Astrocyte of the hippocampus (primary cell): ENCODE results near the gene ZNF678.
"Not testable (repeated sequence)": the region's sequence is repeated elsewhere in the genome, so short reads cannot be mapped to it uniquely, and the experiment has no call there.

Experiments used
- DNase-seq: peaks from one replicate; pipeline ENCODE4 v3.0.0; 2011; ENCODE audit warnings: low read depth, low spot score

The ZNF678 gene

GRCh38 chr1:227551881-227552280, 11.5 kb upstream of the ZNF678 start:
- DNase-seq: not testable (repeated sequence)

GRCh38 chr1:227556288-227556687, 7.1 kb upstream of the ZNF678 start:
- no peak for DNase-seq

GRCh38 chr1:227557962-227558725, 5.2 kb upstream of the ZNF678 start:
- no peak for DNase-seq

- no peak for DNase-seq
These were observed 4.6 kb upstream of the ZNF678 start for GRCh38 chr1:227558732-227559262.

GRCh38 chr1:227559499-227559898, 3.9 kb upstream of the ZNF678 start:
- DNase-seq: no peak

DNA sequence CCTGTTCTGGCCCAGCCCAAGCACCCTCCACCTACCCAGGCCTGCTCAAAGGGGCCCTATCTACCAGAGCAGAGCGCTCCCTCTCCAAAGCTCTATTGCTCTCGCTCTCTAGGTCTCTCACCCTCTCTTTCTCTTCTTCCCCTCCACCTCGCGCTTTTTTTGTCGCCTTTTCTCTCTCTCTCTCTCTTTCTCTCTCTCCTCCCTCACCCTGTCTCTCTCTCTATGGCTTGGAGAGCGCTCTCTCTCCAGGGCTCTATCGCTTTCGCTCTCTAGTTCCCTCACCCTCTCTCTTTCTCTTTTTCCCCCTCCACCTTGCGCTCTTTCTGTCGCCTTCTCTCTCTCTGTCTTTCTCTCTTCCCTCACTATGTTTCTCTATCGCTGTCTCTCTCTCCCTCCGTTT, 3.4 kb upstream of the ZNF678 start:
- DNase-seq: no peak

DNA sequence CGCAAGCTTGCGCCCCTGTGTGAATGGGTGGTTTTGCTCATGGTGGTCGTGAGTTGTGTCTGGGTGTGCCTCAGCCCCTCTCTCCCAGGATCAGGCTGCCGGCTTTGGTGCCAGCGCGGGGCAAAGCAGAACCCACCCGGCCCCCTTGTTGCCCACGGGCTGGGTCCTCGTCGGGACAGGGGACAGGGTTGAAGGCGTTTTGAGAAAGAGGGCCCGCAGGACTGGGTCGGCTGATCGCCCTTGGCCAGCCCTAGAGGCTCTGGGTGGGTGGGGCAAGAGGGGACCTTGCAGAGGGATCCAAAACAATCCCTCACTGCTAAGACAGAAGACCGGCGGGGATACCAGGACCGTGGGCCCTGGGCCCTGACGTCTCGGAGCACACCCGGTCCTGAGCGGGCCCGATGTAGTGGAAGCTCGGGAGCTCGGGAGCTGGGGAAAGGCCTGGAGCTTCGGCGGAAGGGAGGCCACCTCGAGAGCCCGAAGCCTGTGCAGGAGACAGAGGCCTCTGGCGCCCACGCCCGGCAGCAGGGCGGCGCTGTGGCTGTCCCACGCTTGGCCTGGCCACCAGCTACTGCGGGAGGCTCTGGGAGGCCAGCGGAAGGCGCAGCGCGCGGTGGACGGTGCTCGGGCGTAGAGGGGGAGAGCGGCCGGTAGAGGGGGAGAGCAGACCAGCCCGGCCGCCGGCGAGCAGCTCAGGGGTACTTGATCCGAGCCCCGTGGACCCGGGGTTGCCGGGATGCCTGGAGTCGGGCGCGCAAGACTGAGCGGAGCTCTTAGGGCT, 2.8 kb upstream of the ZNF678 start:
- no peak for DNase-seq

- DNase-seq: no peak
These were observed 2.0 kb upstream of the ZNF678 start for GRCh38 chr1:227561241-227561907.

DNA sequence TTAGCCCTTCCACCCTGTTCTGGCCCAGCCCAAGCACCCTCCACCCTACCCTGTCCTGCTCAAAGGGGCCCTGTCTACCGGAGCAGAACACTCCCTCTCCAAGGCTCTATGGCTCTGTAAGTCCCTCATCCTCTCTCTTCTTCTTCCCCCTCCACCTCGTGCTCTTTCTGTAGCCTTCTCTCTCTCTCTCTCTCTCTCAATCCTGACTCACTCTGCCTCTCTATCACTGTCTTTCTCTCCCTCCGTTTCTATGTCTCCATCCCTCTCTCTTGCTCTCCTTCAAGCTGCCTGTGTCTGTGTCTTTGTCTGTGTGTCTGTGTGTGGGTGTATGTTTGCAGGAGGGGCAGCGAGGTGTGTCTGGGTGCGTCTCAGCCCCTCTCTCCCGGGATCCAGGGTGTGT, 1.3 kb upstream of the ZNF678 start:
- DNase-seq: no peak

- no peak for DNase-seq
These were observed 428 bp upstream of the ZNF678 start for GRCh38 chr1:227562933-227563323.

GRCh38 chr1:227567256-227567655, 3.9 kb downstream of the ZNF678 start:
- no peak for DNase-seq

DNA sequence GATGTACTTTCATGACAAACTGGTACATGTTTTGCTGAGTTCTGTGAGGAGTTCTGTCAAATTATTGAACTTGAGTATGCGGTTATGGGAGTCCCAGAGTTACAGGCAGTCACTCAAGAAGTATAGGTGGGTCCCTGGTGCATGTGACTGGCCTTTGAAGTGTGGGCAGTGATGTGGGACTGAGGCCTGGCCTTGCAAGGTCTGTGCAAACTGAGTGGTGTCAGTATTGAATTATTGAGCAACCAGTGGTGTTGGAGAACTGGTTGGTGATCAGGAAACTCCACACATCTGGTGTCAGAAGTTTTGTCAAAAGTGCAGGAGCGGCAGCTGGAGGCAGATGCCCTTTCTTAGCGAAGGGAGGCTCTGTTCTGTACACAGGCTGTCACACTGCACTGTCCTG, 5.2 kb downstream of the ZNF678 start:
- no peak for DNase-seq

DNA sequence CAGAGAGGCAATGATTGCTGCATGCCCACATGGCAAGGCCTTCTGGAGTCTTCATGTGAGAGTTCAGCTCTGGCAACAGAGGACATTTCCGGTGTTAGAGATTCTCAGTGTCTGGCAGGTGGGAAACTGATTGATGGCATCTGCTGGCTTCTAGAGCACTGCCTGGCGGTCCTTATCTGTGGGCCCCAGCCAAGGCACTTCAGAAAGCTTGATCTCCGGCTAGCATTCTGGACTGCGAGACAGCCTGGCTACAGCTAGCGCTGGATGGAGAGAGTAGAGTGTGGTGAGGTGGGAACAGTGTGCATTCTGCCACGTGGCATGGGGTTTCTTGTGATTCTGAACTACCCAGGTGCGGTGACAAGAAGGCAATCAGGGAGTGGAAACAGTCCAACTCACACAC, 9.4 kb downstream of the ZNF678 start:
- no peak for DNase-seq

DNA sequence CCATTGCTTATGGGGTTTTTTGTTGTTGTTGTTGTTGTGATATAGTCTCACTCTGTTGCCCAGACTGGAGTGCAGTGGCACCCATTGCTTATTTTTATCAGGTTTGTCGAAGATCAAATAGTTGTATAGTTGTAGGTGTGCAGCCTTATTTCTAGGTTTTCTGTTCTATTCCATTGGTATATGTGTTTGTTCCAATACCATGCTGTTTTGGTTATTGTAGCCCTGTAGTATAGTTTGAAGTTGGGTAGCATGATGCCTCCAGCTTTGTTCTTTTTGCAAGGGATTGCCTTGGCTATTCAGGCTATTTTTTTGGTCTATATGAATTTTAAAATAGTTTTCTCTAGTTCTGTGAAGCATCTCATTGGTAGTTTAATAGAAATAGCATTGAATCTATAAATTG, 11.6 kb downstream of the ZNF678 start:
- no peak for DNase-seq

DNA sequence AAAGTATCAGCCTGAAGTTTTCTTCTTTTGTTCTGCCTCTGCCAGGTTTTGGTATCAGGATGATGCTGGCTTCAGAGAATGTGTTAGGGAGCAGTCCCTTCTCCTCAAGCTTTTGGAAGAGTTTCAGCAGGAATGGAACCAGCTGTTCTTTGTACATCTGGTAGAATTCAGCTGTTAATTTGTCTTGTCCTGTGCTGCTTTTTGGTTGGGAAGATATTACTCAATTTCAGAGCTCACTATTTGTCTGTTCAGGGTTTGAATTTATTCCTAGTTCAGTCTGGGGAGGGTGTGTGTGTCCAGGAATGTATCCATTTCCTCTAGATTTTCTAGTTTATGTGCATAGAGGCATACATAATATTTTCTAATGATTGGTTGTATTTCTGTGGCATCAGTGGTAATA, 12.8 kb downstream of the ZNF678 start:
- DNase-seq: no peak

DNA sequence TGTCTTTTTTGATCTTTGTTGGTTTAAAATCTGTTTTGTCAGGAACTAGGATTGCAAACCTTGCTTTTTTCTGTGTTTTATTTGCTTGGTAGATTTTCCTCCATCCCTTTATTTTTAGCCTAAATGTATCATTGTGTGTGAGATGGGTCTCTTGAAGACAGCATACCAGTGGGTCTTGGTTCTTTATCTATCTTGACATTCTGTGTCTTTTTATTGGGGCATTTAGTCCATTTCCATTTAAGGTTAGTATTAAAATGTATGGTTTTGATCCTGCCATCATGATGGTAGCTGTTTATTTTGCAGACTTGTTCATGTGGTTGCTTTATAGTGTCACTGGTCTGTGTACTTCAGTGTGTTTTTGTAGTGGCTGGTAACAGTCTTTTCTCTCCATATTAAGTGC, 14.1 kb downstream of the ZNF678 start:
- no peak for DNase-seq

- DNase-seq: no peak
These were observed 20.0 kb downstream of the ZNF678 start for GRCh38 chr1:227583354-227583753.

DNA sequence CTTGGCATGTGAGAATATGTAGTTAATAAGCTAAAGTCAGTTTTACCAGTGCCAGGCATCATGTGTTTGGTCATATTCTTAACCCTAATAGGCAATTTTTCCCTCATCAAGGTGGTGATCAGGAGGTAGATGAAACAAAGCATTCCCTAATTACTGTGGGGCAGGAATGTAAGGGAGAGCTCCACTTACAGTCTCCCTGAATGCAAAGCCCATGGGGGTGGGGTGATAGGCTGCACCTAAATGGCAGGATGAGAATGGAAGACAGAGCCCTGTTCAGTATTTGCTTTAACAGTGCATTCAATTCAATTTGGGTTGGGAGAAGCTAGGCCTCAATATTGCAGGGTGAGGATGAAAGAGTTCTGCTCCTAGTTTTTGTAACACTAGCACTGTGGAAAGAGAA, 23.4 kb downstream of the ZNF678 start:
- no peak for DNase-seq

DNA sequence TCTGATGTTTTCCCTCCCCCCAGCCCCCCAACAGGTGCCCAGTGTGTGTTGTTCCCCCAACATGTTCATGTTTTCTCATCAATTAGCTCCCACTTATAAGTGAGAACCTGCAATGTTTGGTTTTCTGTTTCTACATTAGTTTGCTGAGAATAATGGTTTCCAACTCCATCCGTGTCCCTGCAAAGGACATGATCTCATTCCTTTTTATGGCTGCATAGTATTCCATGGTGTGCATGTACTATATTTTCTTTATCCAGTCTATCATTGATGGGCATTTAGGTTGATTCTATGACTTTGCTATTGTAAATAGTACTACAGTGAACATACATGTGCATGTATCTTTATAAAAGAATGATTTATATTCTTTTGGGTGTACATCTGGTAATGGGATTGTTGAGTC, 24.6 kb downstream of the ZNF678 start:
- DNase-seq: no peak

DNA sequence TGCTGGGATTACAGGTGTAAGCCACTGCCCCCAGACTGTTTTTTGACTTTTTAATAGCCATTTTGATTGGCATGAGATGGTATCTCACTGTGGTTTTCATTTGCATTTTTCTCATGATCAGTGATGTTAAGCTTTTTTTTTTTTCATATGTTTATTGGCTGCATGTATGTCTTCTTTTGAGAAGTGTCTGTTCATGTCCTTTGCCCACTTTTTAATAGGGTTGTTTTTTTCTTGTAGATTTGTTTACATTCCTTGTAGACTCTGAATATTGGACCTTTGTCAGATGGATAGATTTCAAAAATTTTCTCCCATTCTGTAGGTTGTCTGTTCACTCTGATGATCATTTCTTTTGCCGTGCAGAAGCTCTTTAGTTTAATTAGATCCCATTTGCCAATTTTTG, 25.4 kb downstream of the ZNF678 start:
- not testable (repeated sequence) for DNase-seq

DNA sequence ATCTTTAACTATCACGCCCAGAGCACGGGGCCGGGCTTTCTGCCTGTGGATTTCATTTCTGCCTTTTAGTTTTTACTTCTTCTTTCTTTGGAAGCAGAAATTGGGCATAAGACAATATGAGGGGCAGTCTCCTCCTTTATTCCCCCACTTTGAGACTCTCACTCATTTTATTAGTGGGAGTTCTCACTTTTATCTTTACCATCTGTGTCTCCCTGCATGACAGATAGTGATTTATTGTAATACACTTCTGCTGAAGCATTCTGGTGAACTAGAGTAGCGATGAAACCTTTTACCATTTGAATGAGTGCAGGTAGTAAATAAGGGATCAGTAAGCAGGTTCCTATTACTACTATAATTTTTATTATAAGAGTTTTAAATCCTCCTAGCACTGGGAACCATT, 26.4 kb downstream of the ZNF678 start:
- DNase-seq: not testable (repeated sequence)

DNA sequence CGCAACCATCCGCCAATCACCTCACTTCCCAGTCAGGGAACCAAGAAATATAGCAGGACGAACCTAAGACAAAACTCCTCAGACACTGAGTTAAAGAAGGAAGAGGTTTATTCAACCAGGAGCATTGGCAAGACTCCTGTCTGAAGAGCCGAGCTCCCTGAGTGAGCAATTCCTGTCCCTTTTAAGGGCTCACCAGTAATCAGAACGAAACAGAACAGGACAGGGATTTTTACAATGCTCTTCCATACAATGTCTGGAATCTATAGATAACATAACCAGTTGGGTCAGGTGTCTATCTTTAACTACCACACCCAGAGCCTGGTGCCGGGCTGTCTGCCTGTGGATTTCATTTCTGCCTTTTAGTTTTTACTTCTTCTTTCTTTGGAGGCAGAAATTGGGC, 32.9 kb downstream of the ZNF678 start:
- DNase-seq: not testable (repeated sequence)
